Astrocyte (in vitro differentiated cells and primary cell): ENCODE data around the gene WNT7A. TPM values are rescaled to one million over a fixed set of nuclear protein-coding genes. Genes with fewer than 3 reads are reported as not detected.

Experiments
- DNase-seq: peaks from one replicate; pipeline ENCODE4 v3.0.0-alpha.2; 2010; ENCODE audit warnings: low read depth
- FAIRE-seq: peaks from 2 replicates; lab custom pipeline; 2011; peaks lifted over from hg19 to GRCh38; lab: Jason Lieb, UNC
- H2AFZ ChIP-seq: 2 replicates; pipeline ENCODE4 v1.6.0; 2012; ENCODE audit warnings: low read depth, low read length, inconsistent platforms
- H3K27ac ChIP-seq: 2 replicates; pipeline ENCODE4 v1.5.1; 2011; ENCODE audit warnings: low read depth, low read length, inconsistent platforms
- H3K27me3 ChIP-seq: 2 replicates; pipeline ENCODE4 v1.6.0; 2011; ENCODE audit warnings: low read length, inconsistent platforms; ENCODE audit not compliant: insufficient read depth
- H3K36me3 ChIP-seq: 2 replicates; pipeline ENCODE4 v1.5.1; 2011; ENCODE audit warnings: low read length, inconsistent platforms; ENCODE audit not compliant: insufficient read depth
- H3K4me1 ChIP-seq: 2 replicates; pipeline ENCODE4 v1.5.1; 2011; ENCODE audit warnings: low read length, inconsistent platforms; ENCODE audit not compliant: insufficient read depth
- H3K4me2 ChIP-seq: 2 replicates; pipeline ENCODE4 v1.6.0; 2012; ENCODE audit warnings: low read length, inconsistent platforms
- H3K4me3 ChIP-seq: 2 replicates; pipeline ENCODE4 v1.5.1; 2011; ENCODE audit warnings: low read depth, mild to moderate bottlenecking, low read length, inconsistent platforms; ENCODE audit not compliant: insufficient read depth
- H3K79me2 ChIP-seq: 2 replicates; pipeline ENCODE4 v1.6.0; 2012; ENCODE audit warnings: mild to moderate bottlenecking, low read length, inconsistent platforms; ENCODE audit not compliant: insufficient read depth
- H3K9ac ChIP-seq: 2 replicates; pipeline ENCODE4 v1.6.0; 2012; ENCODE audit warnings: mild to moderate bottlenecking, low read length, inconsistent platforms
- H3K9me3 ChIP-seq: 2 replicates; pipeline ENCODE4 v1.5.1; 2012; ENCODE audit warnings: low read depth, mild to moderate bottlenecking, low read length, inconsistent platforms; ENCODE audit not compliant: insufficient read depth
- H4K20me1 ChIP-seq: 2 replicates; pipeline ENCODE4 v1.6.0; 2012; ENCODE audit warnings: low read length, inconsistent platforms; ENCODE audit not compliant: insufficient read depth
- H3K27ac Mint-ChIP-seq: one replicate; pipeline ENCODE4 v1.8.0; 2021; ENCODE audit warnings: mild to moderate bottlenecking, mixed read lengths; ENCODE audit not compliant: unreplicated experiment
- H3K27me3 Mint-ChIP-seq: one replicate; pipeline ENCODE4 v1.8.0; 2021; ENCODE audit warnings: low read depth, mixed read lengths; ENCODE audit not compliant: unreplicated experiment
- H3K36me3 Mint-ChIP-seq: one replicate; pipeline ENCODE4 v1.8.0; 2021; ENCODE audit warnings: low read depth, mixed read lengths; ENCODE audit not compliant: unreplicated experiment
- H3K4me1 Mint-ChIP-seq: one replicate; pipeline ENCODE4 v1.8.0; 2021; ENCODE audit warnings: low read depth, mixed read lengths; ENCODE audit not compliant: unreplicated experiment
- H3K4me3 Mint-ChIP-seq: one replicate; pipeline ENCODE4 v1.8.0; 2021; ENCODE audit warnings: mild to moderate bottlenecking, moderate library complexity, mixed read lengths; ENCODE audit not compliant: unreplicated experiment
- H3K9me3 Mint-ChIP-seq: one replicate; pipeline ENCODE4 v1.8.0; 2021; ENCODE audit warnings: mild to moderate bottlenecking, mixed read lengths; ENCODE audit not compliant: unreplicated experiment
- EZH2 ChIP-seq: IDR thresholded peaks from 2 replicates; pipeline ENCODE4 v1.6.1; 2012; ENCODE audit warnings: mild to moderate bottlenecking, low read length, inconsistent platforms; ENCODE audit not compliant: insufficient read depth
- total RNA-seq: library from RNA; stranded (reverse); gene quantifications from 2 replicates; pipeline ENCODE4 v1.2.1, GENCODE V29; 2021
- TF ChIP-seq, protein P1 (sequence below): IDR thresholded peaks from 2 replicates; pipeline ENCODE4 v1.5.1; 2011; ENCODE audit warnings: low read depth, mild to moderate bottlenecking, inconsistent platforms, low read length, moderate library complexity; ENCODE audit not compliant: insufficient read depth

WNT7A gene
- total RNA-seq, 1 donor from 2014 or later, result 1.7 TPM

DNA sequence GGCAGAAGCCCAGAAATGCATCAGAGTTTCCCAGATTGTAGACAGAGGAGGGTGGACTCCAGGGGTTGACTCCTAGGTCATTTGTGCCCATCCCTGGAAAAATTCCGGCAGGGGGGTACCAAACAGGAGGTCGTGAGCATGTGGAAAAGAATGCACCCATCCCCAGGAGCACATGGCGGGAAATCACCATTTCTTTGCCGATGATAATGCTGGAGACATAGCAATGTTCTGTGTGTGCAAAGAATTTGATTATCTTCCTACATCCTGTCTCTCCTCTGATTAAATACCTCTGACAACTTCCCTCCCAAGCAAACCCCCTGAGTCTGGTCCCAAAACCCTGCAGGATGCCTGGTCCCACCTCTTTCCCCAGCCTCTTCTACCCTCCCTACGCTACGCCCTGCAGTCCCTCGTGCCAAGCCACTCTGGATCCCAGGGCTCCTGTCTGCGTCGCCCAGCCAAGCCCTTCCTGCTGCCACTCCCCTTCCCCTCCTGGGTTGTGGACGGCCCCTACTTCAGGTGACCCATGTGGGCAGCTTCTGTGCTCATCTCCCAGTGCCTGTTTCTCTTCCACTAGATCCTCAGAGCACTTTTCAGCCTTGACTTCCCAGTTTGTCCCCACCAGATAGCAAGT is 15.8 kb downstream of the WNT7A start:
- no peaks in the 10 kb centered on the region for H3K9me3 Mint-ChIP-seq
- H3K27ac ChIP-seq, result no peak overlapping the region
- peaks cover 9% of the 10 kb centered on the region for H3K27me3 ChIP-seq
- H3K4me3 Mint-ChIP-seq, result no peak overlapping the region
- H3K79me2 ChIP-seq, result no peaks in the 10 kb centered on the region
- no peak overlapping the region for H3K9ac ChIP-seq
- H3K4me3 ChIP-seq, result no peak overlapping the region
- DNase-seq (no peak), FAIRE-seq (no peak)
- no peaks in the 10 kb centered on the region for H4K20me1 ChIP-seq
- no peaks in the 10 kb centered on the region for H3K9me3 ChIP-seq
- H3K27ac Mint-ChIP-seq, result no peak overlapping the region
- no peaks in the 10 kb centered on the region for H3K36me3 ChIP-seq
- peaks cover 2% of the 10 kb centered on the region for H3K4me1 ChIP-seq
- TF ChIP-seq EZH2, result no peak
- TF ChIP-seq, protein P1, sequence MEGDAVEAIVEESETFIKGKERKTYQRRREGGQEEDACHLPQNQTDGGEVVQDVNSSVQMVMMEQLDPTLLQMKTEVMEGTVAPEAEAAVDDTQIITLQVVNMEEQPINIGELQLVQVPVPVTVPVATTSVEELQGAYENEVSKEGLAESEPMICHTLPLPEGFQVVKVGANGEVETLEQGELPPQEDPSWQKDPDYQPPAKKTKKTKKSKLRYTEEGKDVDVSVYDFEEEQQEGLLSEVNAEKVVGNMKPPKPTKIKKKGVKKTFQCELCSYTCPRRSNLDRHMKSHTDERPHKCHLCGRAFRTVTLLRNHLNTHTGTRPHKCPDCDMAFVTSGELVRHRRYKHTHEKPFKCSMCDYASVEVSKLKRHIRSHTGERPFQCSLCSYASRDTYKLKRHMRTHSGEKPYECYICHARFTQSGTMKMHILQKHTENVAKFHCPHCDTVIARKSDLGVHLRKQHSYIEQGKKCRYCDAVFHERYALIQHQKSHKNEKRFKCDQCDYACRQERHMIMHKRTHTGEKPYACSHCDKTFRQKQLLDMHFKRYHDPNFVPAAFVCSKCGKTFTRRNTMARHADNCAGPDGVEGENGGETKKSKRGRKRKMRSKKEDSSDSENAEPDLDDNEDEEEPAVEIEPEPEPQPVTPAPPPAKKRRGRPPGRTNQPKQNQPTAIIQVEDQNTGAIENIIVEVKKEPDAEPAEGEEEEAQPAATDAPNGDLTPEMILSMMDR, result no peak
- no peak overlapping the region for H2AFZ ChIP-seq
- H3K27me3 Mint-ChIP-seq, result peaks cover 32% of the 10 kb centered on the region
- no peak overlapping the region for H3K4me2 ChIP-seq
- H3K4me1 Mint-ChIP-seq, result peaks cover 2% of the 10 kb centered on the region
- no peaks in the 10 kb centered on the region for H3K36me3 Mint-ChIP-seq

DNA sequence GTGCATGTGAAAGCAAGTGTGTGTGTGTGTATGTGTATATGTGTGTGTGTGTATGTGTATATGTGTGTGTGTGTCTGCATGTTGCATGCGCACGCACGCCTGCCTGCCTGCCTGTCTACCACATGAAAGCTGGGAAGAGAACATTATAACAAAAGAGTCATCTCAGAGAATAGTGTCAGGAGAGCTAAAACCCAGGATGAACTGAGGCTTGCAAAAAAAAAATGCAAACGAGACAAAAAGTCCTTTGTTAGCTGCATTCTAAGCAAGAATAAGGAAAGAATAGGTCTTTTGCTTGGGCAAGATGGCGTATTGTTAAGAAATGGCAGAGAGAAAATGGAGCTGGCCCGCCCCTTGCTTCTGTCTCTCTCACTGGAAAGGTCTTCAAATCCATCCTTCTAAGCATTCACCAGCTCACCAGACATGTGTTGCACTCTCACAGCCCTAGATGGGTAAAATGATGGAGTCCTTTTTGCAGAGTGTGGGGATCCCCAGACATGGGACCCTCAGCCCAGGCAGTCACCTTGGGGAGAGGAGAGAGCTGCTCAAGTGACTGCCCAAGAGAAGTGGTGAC is 16.4 kb downstream of the WNT7A start:
- H3K27ac Mint-ChIP-seq, result no peak overlapping the region
- no peak overlapping the region for H2AFZ ChIP-seq
- peaks cover 33% of the 10 kb centered on the region for H3K27me3 Mint-ChIP-seq
- TF ChIP-seq EZH2, result no peak
- TF ChIP-seq, protein P1, result no peak
- H3K4me2 ChIP-seq, result no peak overlapping the region
- H3K4me3 ChIP-seq, result no peak overlapping the region
- peaks cover 9% of the 10 kb centered on the region for H3K27me3 ChIP-seq
- no peaks in the 10 kb centered on the region for H3K9me3 ChIP-seq
- H3K4me3 Mint-ChIP-seq, result no peak overlapping the region
- no peak overlapping the region for H3K9ac ChIP-seq
- H4K20me1 ChIP-seq, result no peaks in the 10 kb centered on the region
- H3K4me1 ChIP-seq, result peaks cover 2% of the 10 kb centered on the region
- H3K36me3 Mint-ChIP-seq, result no peaks in the 10 kb centered on the region
- no peaks in the 10 kb centered on the region for H3K9me3 Mint-ChIP-seq
- DNase-seq (no peak), FAIRE-seq (no peak)
- no peak overlapping the region for H3K27ac ChIP-seq
- no peaks in the 10 kb centered on the region for H3K79me2 ChIP-seq
- no peaks in the 10 kb centered on the region for H3K36me3 ChIP-seq
- H3K4me1 Mint-ChIP-seq, result peaks cover 2% of the 10 kb centered on the region

DNA sequence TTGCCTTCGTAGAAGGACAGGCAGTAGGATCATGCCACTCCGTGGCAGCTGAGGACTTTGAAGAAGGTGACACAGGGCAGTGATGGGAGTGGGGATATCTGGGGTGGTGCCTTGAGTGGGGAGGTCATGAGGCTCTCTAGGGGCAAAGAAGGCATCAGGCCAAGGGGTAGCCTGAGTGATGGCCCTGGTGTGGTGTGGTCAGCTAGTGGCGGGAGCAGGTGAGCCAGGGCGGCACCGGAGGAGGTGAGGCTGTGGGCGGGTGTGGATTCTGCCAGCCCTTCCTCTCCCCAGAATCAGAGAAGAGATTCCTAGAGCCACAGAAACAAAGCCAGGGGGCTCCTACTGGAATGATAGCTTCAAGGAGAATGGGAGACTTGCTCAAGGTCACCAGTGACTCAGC is 18.4 kb downstream of the WNT7A start:
- Histone ChIP-seq H3K36me3 (no peaks in the 10 kb centered on the region), H2AFZ (no peak overlapping the region), H3K27ac (no peak overlapping the region), H3K4me2 (no peak overlapping the region), H3K9me3 (no peaks in the 10 kb centered on the region), H3K9ac (no peak overlapping the region), H3K27me3 (peaks cover 9% of the 10 kb centered on the region), H3K4me1 (no peaks in the 10 kb centered on the region), H4K20me1 (no peaks in the 10 kb centered on the region), H3K4me3 (no peak overlapping the region), H3K79me2 (no peaks in the 10 kb centered on the region)
- TF ChIP-seq EZH2, result no peak
- TF ChIP-seq, protein P1, result no peak
- Mint-ChIP-seq H3K4me3 (no peak overlapping the region), H3K27me3 (peaks cover 35% of the 10 kb centered on the region), H3K27ac (no peak overlapping the region), H3K9me3 (peaks cover 5% of the 10 kb centered on the region), H3K36me3 (no peaks in the 10 kb centered on the region), H3K4me1 (no peaks in the 10 kb centered on the region)
- no peak for FAIRE-seq
- DNase-seq, result no peak
